Lung (tissue), 12 donors: ENCODE results near the gene TDO2. TPM values are rescaled to one million over a fixed set of nuclear protein-coding genes. Genes with fewer than 3 reads are reported as not detected.
"Not testable (repeated sequence)": the region's sequence is repeated elsewhere in the genome, so short reads cannot be mapped to it uniquely, and the experiment has no call there.

Source experiments
- ATAC-seq: fragments of 200-7000 bp; cut with Tn5 transposase; one replicate; pipeline ENCODE4 v1.9.1; 2020; ENCODE audit warnings: moderate number of reproducible peaks; ENCODE audit not compliant: insufficient read depth, low FRiP score
- DNase-seq, 3 donors: peaks; one replicate each; pipeline ENCODE4 v3.0.0-alpha.2; 2013 to 2017
- H3K27ac ChIP-seq, 2 donors: one replicate each; pipeline ENCODE4 v1.5.1; 2013; ENCODE audit warnings: mild to moderate bottlenecking in 2 of 2, moderate library complexity in 2 of 2, control low read depth in 1 of 2, inconsistent platforms in 1 of 2, low read depth in 1 of 2, low read length in 1 of 2
- H3K27me3 ChIP-seq, 3 donors: one replicate each; pipeline ENCODE4 v1.5.1; 2013; ENCODE audit warnings: low read length in 2 of 3; ENCODE audit not compliant: control insufficient read depth in 3 of 3, insufficient read depth in 3 of 3
- H3K36me3 ChIP-seq, 4 donors: one replicate each; pipeline ENCODE4 v1.5.1; 2013; ENCODE audit warnings: low read length in 4 of 4, mild to moderate bottlenecking in 1 of 4, moderate library complexity in 1 of 4; ENCODE audit not compliant: control insufficient read depth in 4 of 4, insufficient read depth in 4 of 4
- H3K4me1 ChIP-seq, 5 donors: one replicate each; pipeline ENCODE4 v1.5.1; 2013; ENCODE audit warnings: low read length in 5 of 5, mild to moderate bottlenecking in 2 of 5, moderate library complexity in 1 of 5; ENCODE audit not compliant: control insufficient read depth in 5 of 5, insufficient read depth in 5 of 5
- H3K4me3 ChIP-seq: one replicate; pipeline ENCODE4 v1.5.1; 2013; ENCODE audit warnings: mild to moderate bottlenecking, control low read depth, moderate library complexity
- H3K9ac ChIP-seq, 2 donors: one replicate each; pipeline ENCODE4 v1.5.1; 2013; ENCODE audit warnings: low read length in 2 of 2, control low read depth in 1 of 2; ENCODE audit not compliant: insufficient read depth in 1 of 2
- H3K9me3 ChIP-seq, 4 donors: one replicate each; pipeline ENCODE4 v1.5.1; 2013; ENCODE audit warnings: low read length in 3 of 4, mild to moderate bottlenecking in 1 of 4, moderate library complexity in 1 of 4; ENCODE audit not compliant: control insufficient read depth in 4 of 4, insufficient read depth in 3 of 4
- CTCF ChIP-seq: IDR thresholded peaks from 2 replicates; pipeline ENCODE4 v1.5.1; 2012; ENCODE audit warnings: mild to moderate bottlenecking; ENCODE audit errors: control extremely low read depth, extremely low read depth
- WGBS, 2 donors: extraction: QIAGEN DNeasy Blood & Tissue Kit; methylation state at CpG; one replicate each; pipeline ENCODE4 v1.1.7; 2013; 5-methylcytosine and 5-hydroxymethylcytosine counted together
- polyA plus RNA-seq, 2 donors: library from polyadenylated mRNA; stranded (reverse); fragments of 200-250 nt; gene quantifications; one replicate each; pipeline ENCODE4 v1.2.1, GENCODE V29; 2013
- total RNA-seq, 2 donors: library from RNA; depleted of rRNA in 1 of 2; stranded (reverse); fragments of >200 nt in 1 of 2; gene quantifications; one replicate each; pipeline ENCODE4 v1.2.1, GENCODE V29; 2014 to 2021
- donor health status: control.
- donor health status: control.
- donor health status: Bipolar disorder and iron deficiency.
- donor health status: healthy.
- donor health status: DM: yes; HTN: yes; CAD: no.

The TDO2 gene
- total and polyA plus RNA-seq, 4 donors, result 0.43 to 27.4 (median 4.1) TPM

GRCh38 chr4:155889946-155890345 is 13.6 kb upstream of the TDO2 start:
- no peaks in the 10 kb centered on the region for H3K27me3 ChIP-seq
- no peaks in the 10 kb centered on the region for H3K36me3 ChIP-seq
- no peak overlapping the region for H3K4me3 ChIP-seq
- H3K9me3 ChIP-seq, result no peaks in the 10 kb centered on the region
- 77 to 82% methylated on average over 2 of the region's 2 CpGs for WGBS, 2 donors
- H3K27ac ChIP-seq, result no peak overlapping the region
- H3K9ac ChIP-seq, result no peak overlapping the region
- peaks cover 0 to 15% (median 0%) of the 10 kb centered on the region in 5 donors for H3K4me1 ChIP-seq
- DNase-seq (peak in 2 of 3 donors; percentile 18 to 29), ATAC-seq (no peak)
- TF ChIP-seq CTCF, result no peak

DNA sequence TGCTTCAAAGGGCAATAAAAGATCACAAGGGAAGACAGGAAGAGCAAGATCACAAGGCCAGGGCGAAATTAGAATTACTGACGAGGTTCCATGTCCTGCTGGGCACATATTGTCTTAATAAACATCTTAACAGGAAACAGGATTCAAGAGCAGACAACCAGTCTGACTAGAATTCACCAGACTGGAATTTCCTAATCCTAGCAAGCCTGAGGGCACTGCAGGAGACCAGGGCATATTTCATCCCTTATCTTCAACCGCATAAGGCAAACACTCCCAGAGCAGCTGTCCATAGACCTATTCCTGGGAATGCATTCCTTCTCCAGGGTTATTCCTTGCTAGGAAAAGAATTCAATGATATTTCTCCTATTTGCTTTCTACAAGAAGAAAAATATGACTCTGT is 12.4 kb upstream of the TDO2 start:
- H3K27ac ChIP-seq, result no peak overlapping the region
- ATAC-seq (no peak), DNase-seq (no peak)
- WGBS, 2 donors, result 65 to 66% methylated on average over 3 of the region's 3 CpGs
- no peaks in the 10 kb centered on the region for H3K9me3 ChIP-seq
- H3K4me3 ChIP-seq, result no peak overlapping the region
- no peaks in the 10 kb centered on the region for H3K36me3 ChIP-seq
- no peak overlapping the region for H3K9ac ChIP-seq
- TF ChIP-seq CTCF, result no peak
- H3K27me3 ChIP-seq, result no peaks in the 10 kb centered on the region
- peaks cover 0 to 15% (median 0%) of the 10 kb centered on the region in 5 donors for H3K4me1 ChIP-seq

DNA sequence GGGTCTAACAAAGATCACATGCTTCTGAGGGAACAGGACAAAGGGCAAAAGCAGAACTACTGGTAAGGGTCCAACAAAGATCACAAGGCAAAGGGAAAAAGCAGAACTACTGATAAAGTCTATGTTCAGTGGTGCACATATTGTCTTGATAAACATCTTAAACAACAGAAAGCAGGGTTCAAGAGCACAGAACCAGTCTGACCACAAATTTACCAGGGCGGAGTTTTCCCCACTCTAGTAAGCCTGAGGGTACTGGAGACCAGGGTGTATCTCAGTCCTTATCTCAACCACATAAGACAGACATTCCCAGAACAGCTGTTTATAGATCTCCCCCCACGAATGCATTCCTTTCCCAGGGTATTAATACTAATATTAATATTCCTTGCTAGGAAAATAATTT is 5.1 kb upstream of the TDO2 start:
- DNase-seq, ATAC-seq, H3K9ac ChIP-seq, H3K4me3 ChIP-seq, H3K27ac ChIP-seq, H3K36me3 ChIP-seq, H3K9me3 ChIP-seq, H3K27me3 ChIP-seq: not testable (repeated sequence)
- 82 to 85% methylated on average over 2 of the region's 2 CpGs for WGBS, 2 donors
- H3K4me1 ChIP-seq, result peaks cover 0 to 21% (median 0%) of the 10 kb centered on the region in 5 donors

DNA sequence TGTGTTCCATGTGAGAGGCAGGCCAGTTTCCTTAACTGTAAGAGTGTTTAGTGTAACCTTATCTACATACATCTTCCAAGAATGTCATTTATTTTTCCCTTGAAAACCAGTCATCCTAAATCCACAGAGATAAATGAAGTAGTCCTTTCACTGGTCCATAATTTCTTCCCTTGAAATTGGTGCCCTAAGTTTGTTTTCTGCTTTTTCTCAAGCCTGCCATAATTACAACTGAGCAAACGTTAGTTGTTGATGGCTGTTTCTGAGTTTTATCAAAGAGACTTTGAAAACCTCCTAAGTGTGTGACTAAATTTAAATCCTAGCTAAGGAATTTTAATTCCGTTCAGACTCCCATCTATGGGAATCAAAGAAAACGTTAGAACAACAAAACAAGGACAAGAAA is 3.6 kb upstream of the TDO2 start:
- no peak for TF ChIP-seq CTCF
- H3K4me3 ChIP-seq, result no peak overlapping the region
- WGBS, 2 donors, result 26 to 41% methylated on average over 3 of the region's 3 CpGs
- no peaks in the 10 kb centered on the region for H3K36me3 ChIP-seq
- peaks cover 0 to 35% (median 0%) of the 10 kb centered on the region in 5 donors for H3K4me1 ChIP-seq
- no peak overlapping the region for H3K27ac ChIP-seq
- DNase-seq (no peak), ATAC-seq (no peak)
- no peak overlapping the region for H3K9ac ChIP-seq
- peaks cover 0 to 5% (median 0%) of the 10 kb centered on the region in 4 donors for H3K9me3 ChIP-seq
- H3K27me3 ChIP-seq, result no peaks in the 10 kb centered on the region
